Mesodermal cell (in vitro differentiated cells): ENCODE data around the gene SOX6.
"Not testable (repeated sequence)": the region's sequence is repeated elsewhere in the genome, so short reads cannot be mapped to it uniquely, and the experiment has no call there.

Source experiments
- H3K27ac ChIP-seq: 2 replicates; pipeline ENCODE4 v1.7.0; 2013; ENCODE audit warnings: mild to moderate bottlenecking, low read depth, low read length, moderate library complexity; ENCODE audit not compliant: severe bottlenecking
- H3K36me3 ChIP-seq: 2 replicates; pipeline ENCODE4 v1.7.1; 2013; ENCODE audit warnings: mild to moderate bottlenecking, low read length, moderate library complexity; ENCODE audit not compliant: control insufficient read depth, insufficient read depth
- H3K4me1 ChIP-seq: one replicate; pipeline ENCODE4 v1.7.1; 2013; ENCODE audit warnings: mild to moderate bottlenecking, low read length; ENCODE audit not compliant: insufficient read depth, control insufficient read depth, poor library complexity, severe bottlenecking
- H3K4me3 ChIP-seq: 2 replicates; pipeline ENCODE4 v1.7.0; 2013; ENCODE audit warnings: low read length, control low read depth, mild to moderate bottlenecking; ENCODE audit not compliant: insufficient read depth, poor library complexity, severe bottlenecking; ENCODE audit errors: extremely low read depth
- H3K9me3 ChIP-seq: 2 replicates; pipeline ENCODE4 v1.7.1; 2013; ENCODE audit warnings: mild to moderate bottlenecking, low read length, moderate library complexity; ENCODE audit not compliant: control insufficient read depth
- WGBS, 2 experiments: methylation state at CpG; one replicate each; pipeline ENCODE4 v1.1.5; 2013; ENCODE audit warnings: missing lambda C conversion rate in 2 of 2; ENCODE audit not compliant: insufficient coverage in 2 of 2; 5-methylcytosine and 5-hydroxymethylcytosine counted together

Gene SOX6

DNA sequence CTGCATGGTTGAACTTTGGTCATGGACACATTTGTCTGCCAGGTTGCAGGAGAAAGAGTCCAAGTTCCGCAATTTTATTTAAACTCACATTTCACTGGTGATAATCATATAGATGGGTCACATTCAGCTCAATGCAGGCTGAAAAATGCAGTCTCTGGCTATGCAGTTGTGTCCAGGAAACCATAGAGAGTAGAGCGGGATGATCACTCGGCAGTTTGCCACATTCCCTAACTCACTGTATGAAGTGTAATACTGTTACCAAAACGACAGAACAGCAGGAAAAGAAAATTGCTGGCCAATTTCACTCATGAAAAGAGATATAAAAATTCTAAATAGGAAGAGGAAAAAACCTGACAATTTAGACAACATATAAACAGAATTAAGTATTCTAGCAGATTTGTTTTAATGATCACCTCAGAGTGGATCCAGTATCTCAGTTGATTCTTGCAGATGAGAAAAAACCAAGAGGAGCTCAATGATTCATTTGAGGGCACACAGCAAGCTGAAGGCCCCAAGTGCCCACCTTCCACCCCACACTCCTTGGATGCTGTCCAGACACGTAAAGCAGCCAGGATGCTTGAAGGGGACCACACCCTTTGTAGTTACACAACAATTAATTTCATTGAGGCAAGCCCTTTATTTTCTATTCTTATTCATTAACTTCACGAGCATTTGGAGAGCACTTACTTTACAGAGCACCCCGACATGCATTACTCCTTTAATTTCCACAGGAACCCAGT is 422.3 kb downstream of the SOX6 start:
- Histone ChIP-seq H3K4me3 (no peak overlapping the region), H3K9me3 (no peaks in the 10 kb centered on the region), H3K36me3 (no peaks in the 10 kb centered on the region), H3K4me1 (no peaks in the 10 kb centered on the region), H3K27ac (no peak overlapping the region)
- WGBS, 2 experiments, result 83 to 95% methylated on average over 2 of the region's 7 CpGs

DNA sequence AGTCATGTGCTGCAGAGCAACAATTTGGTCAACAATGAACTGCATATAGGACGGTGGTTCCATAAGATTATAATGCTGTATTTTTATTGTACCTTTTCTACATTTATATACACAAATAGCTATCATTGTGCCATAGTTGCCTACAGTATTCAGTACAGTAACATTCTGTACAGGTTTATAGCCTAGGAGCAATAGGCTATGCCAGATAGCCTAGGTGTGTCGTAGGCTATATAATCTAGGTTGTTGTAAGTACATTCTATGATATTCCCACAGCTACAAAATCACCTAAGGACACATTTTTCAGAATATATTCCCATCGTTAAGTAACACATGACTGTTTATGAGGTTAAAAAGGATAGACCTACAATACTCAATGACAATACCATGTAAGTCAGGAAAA is 423.9 kb downstream of the SOX6 start:
- no CpG with 5 or more reads among the region's 3 CpGs for WGBS, 2 experiments
- Histone ChIP-seq H3K4me1 (no peaks in the 10 kb centered on the region), H3K9me3 (no peaks in the 10 kb centered on the region), H3K4me3 (no peak overlapping the region), H3K36me3 (no peaks in the 10 kb centered on the region), H3K27ac (no peak overlapping the region)

DNA sequence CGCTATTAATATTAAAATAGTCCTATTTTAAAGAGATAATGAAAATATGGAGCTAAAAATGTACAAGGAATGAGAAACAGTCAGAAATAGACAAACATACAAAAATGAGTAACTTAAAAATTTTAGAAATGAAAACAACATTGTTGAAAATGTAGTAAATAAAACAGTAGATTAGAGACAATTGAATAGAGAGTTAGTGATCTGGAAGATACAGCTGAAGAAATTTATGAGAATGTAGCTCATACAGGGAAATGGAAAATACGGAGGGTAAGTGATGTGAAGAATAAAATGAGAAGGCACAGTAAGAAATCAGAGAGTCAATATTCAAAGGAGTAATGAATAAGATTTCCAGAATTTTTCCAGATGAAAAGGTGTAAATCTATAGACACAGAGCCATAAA is 424.8 kb downstream of the SOX6 start:
- 84 to 90% methylated on average over 1 of the region's 2 CpGs for WGBS, 2 experiments

DNA sequence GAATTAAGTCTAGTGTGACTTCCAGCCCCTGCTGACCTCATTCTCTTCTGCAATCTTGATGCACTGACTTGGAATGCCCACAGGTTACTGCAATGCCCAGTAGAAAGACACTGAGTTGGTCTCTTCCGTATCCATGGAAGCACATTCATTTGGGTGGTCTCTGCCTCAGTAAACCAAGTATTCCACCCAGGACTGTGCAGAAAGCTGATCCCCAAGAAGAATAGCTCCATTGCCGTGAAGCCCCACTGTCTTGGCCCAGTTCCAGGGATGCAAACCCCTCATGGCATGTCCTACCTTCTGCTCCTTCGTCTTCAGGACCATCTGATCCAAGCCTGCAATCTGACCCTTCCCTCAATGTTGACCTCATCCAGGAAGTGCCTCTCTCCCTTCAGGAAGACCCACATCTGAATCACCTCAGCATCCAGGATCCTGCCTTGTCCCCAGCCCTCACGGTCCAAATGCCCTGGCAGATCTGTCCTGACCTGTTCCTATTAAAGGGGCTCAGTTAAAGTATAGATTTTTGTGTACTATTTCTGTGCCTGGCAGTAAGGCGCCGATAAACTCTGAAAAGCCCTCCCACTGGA is 425.8 kb downstream of the SOX6 start:
- 94 to 95% methylated on average over 2 to 3 of the region's 6 CpGs for WGBS, 2 experiments
- Histone ChIP-seq H3K4me1 (no peaks in the 10 kb centered on the region), H3K27ac (no peak overlapping the region), H3K4me3 (no peak overlapping the region), H3K9me3 (no peaks in the 10 kb centered on the region), H3K36me3 (no peaks in the 10 kb centered on the region)

More for the DNA sequence above, 424.8 kb downstream of the SOX6 start:
- Histone ChIP-seq H3K9me3 (no peaks in the 10 kb centered on the region), H3K27ac (no peak overlapping the region), H3K4me1 (no peaks in the 10 kb centered on the region), H3K36me3 (no peaks in the 10 kb centered on the region), H3K4me3 (no peak overlapping the region)

DNA sequence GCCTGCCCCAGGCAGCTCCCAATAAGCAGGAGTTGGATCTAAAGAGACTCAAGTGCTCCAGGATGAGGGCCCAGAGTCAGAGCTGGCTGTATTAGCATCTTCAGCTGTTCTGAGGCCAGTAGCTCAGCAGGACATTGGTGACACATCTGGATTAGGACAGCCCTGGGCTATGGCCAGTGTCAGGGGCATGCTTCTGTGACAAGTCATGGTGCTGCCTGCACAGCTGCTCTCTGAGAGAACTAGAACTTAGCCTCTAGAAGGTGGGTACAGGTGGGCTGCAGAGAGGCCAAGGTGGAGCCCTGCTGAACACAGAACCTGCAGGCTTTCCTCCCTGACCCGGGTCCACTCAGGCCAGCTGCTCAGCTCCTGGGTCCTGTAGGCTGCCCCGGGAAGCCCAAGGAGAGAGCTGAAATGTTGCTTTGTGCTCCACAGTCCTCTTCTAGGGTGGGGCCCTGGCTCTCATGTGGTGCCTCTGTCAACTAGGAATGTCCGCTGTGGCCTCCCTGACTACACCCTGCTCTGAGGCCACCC is 426.9 kb downstream of the SOX6 start:
- no peaks in the 10 kb centered on the region for H3K36me3 ChIP-seq
- 97 to 100% methylated on average over 3 of the region's 3 CpGs for WGBS, 2 experiments
- no peak overlapping the region for H3K4me3 ChIP-seq
- no peak overlapping the region for H3K27ac ChIP-seq
- no peaks in the 10 kb centered on the region for H3K9me3 ChIP-seq
- no peaks in the 10 kb centered on the region for H3K4me1 ChIP-seq

DNA sequence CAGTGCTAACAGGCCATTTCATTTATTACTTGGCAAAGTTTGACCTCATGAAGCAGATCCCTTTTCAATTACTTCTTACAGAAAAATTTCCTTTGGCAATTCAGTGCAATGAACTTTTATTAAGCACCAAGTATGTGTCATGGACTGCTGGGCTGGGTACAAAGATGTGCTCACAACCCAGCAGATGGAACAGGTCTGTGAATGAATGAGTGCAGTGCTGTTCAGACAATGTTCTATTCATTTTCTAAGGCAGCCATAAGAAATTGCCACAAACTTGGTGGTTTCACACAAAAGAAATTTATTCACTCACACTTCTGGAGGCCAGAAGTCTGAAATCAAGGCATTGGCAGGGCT is 428.5 kb downstream of the SOX6 start:
- no peaks in the 10 kb centered on the region for H3K36me3 ChIP-seq
- H3K4me3 ChIP-seq, result no peak overlapping the region
- no peaks in the 10 kb centered on the region for H3K9me3 ChIP-seq
- no peaks in the 10 kb centered on the region for H3K4me1 ChIP-seq
- no peak overlapping the region for H3K27ac ChIP-seq

DNA sequence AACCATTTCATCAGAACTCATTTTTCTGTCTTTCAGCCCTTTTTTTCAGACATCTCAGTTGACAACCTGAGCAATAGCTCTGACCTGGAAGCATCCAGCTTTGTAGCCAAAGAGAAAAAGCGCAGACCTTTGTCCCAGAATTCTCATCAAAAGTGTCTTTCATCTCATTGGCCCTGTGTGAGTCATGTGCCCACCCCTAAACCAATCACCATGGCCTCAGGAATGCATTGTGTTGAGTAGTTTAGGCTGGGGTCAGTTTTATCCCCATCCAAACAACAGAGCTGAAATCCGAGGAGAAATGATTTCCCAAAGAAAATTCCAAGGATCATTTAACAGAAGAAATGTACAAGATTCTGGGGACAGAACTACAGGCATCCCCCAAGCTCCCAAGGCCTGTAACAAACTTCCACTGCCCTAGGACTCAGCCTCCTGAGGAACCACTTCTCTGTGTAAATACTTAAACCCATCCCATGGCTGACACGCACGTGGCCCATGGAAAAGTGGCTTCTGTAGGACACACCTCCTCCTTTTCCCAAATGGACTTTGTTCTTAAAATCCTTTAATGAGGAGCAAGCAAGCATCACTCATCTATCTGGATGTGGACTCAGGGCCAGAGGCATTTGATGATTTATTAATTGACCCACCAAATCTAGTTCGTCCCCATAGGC is 429.0 kb downstream of the SOX6 start:
- 84 to 100% methylated on average over 4 of the region's 5 CpGs for WGBS, 2 experiments
- Histone ChIP-seq H3K36me3 (no peaks in the 10 kb centered on the region), H3K27ac (no peak overlapping the region), H3K9me3 (no peaks in the 10 kb centered on the region), H3K4me1 (no peaks in the 10 kb centered on the region), H3K4me3 (no peak overlapping the region)

DNA sequence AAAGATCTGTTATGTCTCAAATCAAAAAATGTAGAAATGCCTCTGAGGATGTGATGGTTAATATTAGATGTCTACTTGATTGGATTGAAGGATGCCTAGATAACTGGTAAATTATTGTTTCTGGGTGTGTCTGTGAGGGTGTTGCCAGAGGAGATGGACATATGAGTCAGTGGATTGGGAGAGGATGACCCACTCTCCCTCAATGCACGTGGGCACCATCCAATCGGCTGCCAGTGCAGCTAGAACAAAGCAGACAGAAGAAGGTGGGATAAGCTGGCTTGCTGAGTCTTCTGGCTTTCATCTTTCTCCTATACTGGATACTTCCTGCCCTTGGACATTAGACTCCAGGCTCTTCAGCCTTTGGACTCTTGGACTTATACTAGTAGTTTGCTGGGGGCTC is 430.3 kb downstream of the SOX6 start:
- 70 to 76% methylated on average over 2 of the region's 2 CpGs for WGBS, 2 experiments
- Histone ChIP-seq H3K4me3 (no peak overlapping the region), H3K27ac (no peak overlapping the region), H3K4me1 (peaks cover 2% of the 10 kb centered on the region), H3K9me3 (no peaks in the 10 kb centered on the region), H3K36me3 (no peaks in the 10 kb centered on the region)

DNA sequence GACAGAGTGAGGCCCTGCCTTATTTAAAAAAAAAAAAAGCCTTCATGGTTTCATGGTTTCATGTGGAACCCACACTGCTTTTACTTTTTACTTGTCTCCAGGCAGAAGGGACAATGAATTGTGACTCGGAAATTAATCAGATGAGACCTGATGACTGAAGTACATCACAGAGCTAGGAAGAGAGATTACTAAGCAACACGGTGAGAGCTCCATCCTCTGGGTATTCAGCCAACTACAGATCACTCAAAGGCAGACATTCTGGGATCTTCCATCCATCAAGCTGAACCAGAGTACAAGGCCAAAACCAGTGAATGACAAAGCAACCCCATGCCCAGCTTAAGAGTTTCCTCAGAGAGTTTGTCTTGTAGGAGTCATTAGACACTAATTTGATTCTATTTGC is 433.2 kb downstream of the SOX6 start:
- peaks cover 11% of the 10 kb centered on the region for H3K4me1 ChIP-seq
- H3K27ac ChIP-seq, result no peak overlapping the region
- no peaks in the 10 kb centered on the region for H3K36me3 ChIP-seq
- no peak overlapping the region for H3K4me3 ChIP-seq
- H3K9me3 ChIP-seq, result no peaks in the 10 kb centered on the region
- WGBS, 2 experiments, result 43 to 68% methylated on average over 1 to 2 of the region's 2 CpGs

DNA sequence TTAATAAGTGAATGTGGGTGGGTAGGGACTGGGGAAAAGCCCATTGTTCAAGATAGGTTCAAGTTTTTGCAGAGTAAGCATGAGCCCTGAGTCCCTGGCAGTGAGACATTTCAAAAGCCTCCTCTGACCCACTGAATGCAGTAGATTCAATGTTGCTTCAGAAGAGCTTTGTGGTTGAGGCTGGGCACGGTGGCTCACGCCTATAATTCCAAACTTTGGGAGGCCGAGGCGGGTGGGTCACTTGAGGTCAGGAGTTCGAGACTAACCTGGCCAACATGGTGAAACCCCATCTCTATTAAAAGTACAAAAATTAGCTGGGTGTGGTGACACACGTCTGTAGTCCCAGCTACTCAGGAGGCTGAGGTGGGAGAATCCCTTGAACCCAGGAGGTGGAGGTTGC is 433.6 kb downstream of the SOX6 start:
- H3K27ac ChIP-seq, H3K4me3 ChIP-seq, H3K9me3 ChIP-seq, H3K36me3 ChIP-seq: not testable (repeated sequence)
- peaks cover 11% of the 10 kb centered on the region for H3K4me1 ChIP-seq
- WGBS, 2 experiments, result 93 to 98% methylated on average over 5 of the region's 6 CpGs
